GM21447 (cell line): ENCODE data around the gene PCSK6.
"Not testable (repeated sequence)": the region's sequence is repeated elsewhere in the genome, so short reads cannot be mapped to it uniquely, and the experiment has no call there.

Experiments used
- ATAC-seq: cut with Tn5 transposase; IDR thresholded peaks from one replicate; pipeline ENCODE4 v1.9.1; 2021; ENCODE audit not compliant: unreplicated experiment

PCSK6 gene

GRCh38 chr15:101362359-101362758, 127.1 kb downstream of the PCSK6 start:
- ATAC-seq = no peak

GRCh38 chr15:101361418-101361817, 128.1 kb downstream of the PCSK6 start:
- no peak for ATAC-seq

- ATAC-seq = no peak
Observed at GRCh38 chr15:101359365-101359947, 130.1 kb downstream of the PCSK6 start.

- ATAC-seq = no peak
Observed at GRCh38 chr15:101358895-101359294, 130.6 kb downstream of the PCSK6 start.

- ATAC-seq = no peak
Observed at GRCh38 chr15:101357885-101358284, 131.6 kb downstream of the PCSK6 start.

GRCh38 chr15:101357333-101357732, 132.2 kb downstream of the PCSK6 start:
- no peak for ATAC-seq

GRCh38 chr15:101356512-101357172, 132.9 kb downstream of the PCSK6 start:
- not testable (repeated sequence) for ATAC-seq

- ATAC-seq = no peak
Observed at GRCh38 chr15:101355678-101356464, 133.6 kb downstream of the PCSK6 start.

GRCh38 chr15:101354891-101355623, 134.4 kb downstream of the PCSK6 start:
- no peak for ATAC-seq

GRCh38 chr15:101353240-101353639, 136.3 kb downstream of the PCSK6 start:
- ATAC-seq = no peak

GRCh38 chr15:101351736-101352135, 137.8 kb downstream of the PCSK6 start:
- ATAC-seq = no peak

- no peak for ATAC-seq
Observed at GRCh38 chr15:101349047-101349951, 140.2 kb downstream of the PCSK6 start.

- ATAC-seq = no peak
Observed at GRCh38 chr15:101348643-101349042, 140.9 kb downstream of the PCSK6 start.

GRCh38 chr15:101348015-101348414, 141.5 kb downstream of the PCSK6 start:
- no peak for ATAC-seq

GRCh38 chr15:101347454-101347853, 142.1 kb downstream of the PCSK6 start:
- no peak for ATAC-seq

GRCh38 chr15:101346928-101347327, 142.6 kb downstream of the PCSK6 start:
- no peak for ATAC-seq

- no peak for ATAC-seq
Observed at GRCh38 chr15:101342056-101342455, 147.5 kb downstream of the PCSK6 start.

GRCh38 chr15:101338502-101339057, 150.9 kb downstream of the PCSK6 start:
- no peak for ATAC-seq

- ATAC-seq = no peak
Observed at GRCh38 chr15:101337976-101338375, 151.5 kb downstream of the PCSK6 start.
